Upper lobe of left lung (tissue), 4 donors: ENCODE data around the gene NF2.

Experiments used
- EP300 ChIP-seq, 4 donors: sonication (generic); formaldehyde crosslinking; IDR thresholded peaks; one replicate each; pipeline ENCODE4 v1.5.1; 2017; ENCODE audit warnings: antibody characterized with exemption in 4 of 4, control low read depth in 2 of 4
- POLR2AphosphoS5 ChIP-seq, 2 donors: sonication (generic); formaldehyde crosslinking; IDR thresholded peaks; one replicate each; pipeline ENCODE4 v1.5.1; 2017; ENCODE audit warnings: antibody characterized with exemption in 2 of 2
- TF ChIP-seq, protein P1 (sequence below), 6 experiments: fragments of 450-650 bp in 4 of 6; fragments of 200-600 bp in 2 of 6; sonication (generic) in 2 of 6; IDR thresholded peaks; one replicate each; pipeline ENCODE4 v1.5.1; 2016 to 2019; ENCODE audit warnings: antibody characterized with exemption in 6 of 6

- TF ChIP-seq POLR2AphosphoS5 (IDR thresholded peaks at IDR 0.05) (no peak), EP300 (IDR thresholded peaks at IDR 0.05) (no peak)
- TF ChIP-seq, protein P1, sequence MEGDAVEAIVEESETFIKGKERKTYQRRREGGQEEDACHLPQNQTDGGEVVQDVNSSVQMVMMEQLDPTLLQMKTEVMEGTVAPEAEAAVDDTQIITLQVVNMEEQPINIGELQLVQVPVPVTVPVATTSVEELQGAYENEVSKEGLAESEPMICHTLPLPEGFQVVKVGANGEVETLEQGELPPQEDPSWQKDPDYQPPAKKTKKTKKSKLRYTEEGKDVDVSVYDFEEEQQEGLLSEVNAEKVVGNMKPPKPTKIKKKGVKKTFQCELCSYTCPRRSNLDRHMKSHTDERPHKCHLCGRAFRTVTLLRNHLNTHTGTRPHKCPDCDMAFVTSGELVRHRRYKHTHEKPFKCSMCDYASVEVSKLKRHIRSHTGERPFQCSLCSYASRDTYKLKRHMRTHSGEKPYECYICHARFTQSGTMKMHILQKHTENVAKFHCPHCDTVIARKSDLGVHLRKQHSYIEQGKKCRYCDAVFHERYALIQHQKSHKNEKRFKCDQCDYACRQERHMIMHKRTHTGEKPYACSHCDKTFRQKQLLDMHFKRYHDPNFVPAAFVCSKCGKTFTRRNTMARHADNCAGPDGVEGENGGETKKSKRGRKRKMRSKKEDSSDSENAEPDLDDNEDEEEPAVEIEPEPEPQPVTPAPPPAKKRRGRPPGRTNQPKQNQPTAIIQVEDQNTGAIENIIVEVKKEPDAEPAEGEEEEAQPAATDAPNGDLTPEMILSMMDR (IDR thresholded peaks at IDR 0.05), result no peak
Measured at GRCh38 chr22:29584975-29585374, 18.5 kb upstream of the NF2 start.
